ENCODE data around the gene TMC5. TPM values are rescaled to one million over a fixed set of nuclear protein-coding genes. Genes with fewer than 3 reads are reported as not detected.

The TMC5 gene
- total and polyA plus RNA-seq, 12 donors: 0.20 to 3.7 (median 0.33) TPM; not detected in 8

GRCh38 chr16:19443659-19444058, 26.0 kb downstream of the TMC5 start:
- no peaks in the 10 kb centered on the region for H3K36me3 ChIP-seq (replicated peaks in 1 of 2)
- TF ChIP-seq, protein P1, sequence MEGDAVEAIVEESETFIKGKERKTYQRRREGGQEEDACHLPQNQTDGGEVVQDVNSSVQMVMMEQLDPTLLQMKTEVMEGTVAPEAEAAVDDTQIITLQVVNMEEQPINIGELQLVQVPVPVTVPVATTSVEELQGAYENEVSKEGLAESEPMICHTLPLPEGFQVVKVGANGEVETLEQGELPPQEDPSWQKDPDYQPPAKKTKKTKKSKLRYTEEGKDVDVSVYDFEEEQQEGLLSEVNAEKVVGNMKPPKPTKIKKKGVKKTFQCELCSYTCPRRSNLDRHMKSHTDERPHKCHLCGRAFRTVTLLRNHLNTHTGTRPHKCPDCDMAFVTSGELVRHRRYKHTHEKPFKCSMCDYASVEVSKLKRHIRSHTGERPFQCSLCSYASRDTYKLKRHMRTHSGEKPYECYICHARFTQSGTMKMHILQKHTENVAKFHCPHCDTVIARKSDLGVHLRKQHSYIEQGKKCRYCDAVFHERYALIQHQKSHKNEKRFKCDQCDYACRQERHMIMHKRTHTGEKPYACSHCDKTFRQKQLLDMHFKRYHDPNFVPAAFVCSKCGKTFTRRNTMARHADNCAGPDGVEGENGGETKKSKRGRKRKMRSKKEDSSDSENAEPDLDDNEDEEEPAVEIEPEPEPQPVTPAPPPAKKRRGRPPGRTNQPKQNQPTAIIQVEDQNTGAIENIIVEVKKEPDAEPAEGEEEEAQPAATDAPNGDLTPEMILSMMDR (IDR thresholded peaks at IDR 0.05): no peak
- TF ChIP-seq POLR2A (IDR thresholded peaks at IDR 0.05): no peak
- 40 to 62% (median 49%) methylated on average over 1 of the region's 1 CpG for WGBS, 4 donors
- no peak for DNase-seq
- intact Hi-C loops (cut with DNase I): no loop called here
- H3K9me3 ChIP-seq (replicated peaks in 1 of 3): no peaks in the 10 kb centered on the region
- H3K4me3 ChIP-seq: no peak overlapping the region
- no peak overlapping the region for H3K27ac ChIP-seq
- H3K4me1 ChIP-seq (replicated peaks in 1 of 2): no peaks in the 10 kb centered on the region
- H3K27me3 ChIP-seq: no peaks in the 10 kb centered on the region

DNA sequence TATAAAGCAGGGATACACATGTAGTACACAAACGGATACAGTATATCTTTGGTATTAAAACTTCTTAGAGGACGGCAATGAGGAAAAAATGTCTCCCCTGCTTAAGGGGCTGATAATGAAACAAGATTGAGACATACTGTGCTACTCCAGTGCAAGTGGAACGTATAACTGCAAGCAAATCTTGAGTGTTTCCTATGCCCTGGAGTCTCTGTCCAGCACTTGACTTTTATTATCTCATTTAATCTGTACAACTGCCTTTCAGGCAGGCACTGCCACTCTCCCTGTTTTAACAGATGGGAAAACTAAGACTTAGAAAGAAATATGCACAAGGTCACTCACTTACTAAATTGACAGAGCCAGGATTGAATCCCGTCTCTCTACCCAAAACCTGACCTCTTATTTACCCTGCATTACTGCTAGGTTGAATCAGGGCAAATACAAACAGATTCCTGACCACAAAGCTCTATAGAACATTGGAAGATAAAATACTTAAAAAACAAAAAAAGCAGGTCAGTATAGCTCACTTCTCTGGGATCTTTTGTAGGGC, 28.7 kb downstream of the TMC5 start:
- DNase-seq: no peak
- 61 to 67% (median 65%) methylated on average over 4 of the region's 4 CpGs for WGBS, 4 donors
- no peaks in the 10 kb centered on the region for H3K27me3 ChIP-seq
- no peaks in the 10 kb centered on the region for H3K9me3 ChIP-seq (replicated peaks in 1 of 3)
- H3K4me1 ChIP-seq (replicated peaks in 1 of 2): no peaks in the 10 kb centered on the region
- no peak overlapping the region for H3K4me3 ChIP-seq
- TF ChIP-seq POLR2A (IDR thresholded peaks at IDR 0.05): no peak
- TF ChIP-seq, protein P1 (IDR thresholded peaks at IDR 0.05): no peak
- no peaks in the 10 kb centered on the region for H3K36me3 ChIP-seq (replicated peaks in 1 of 2)
- intact Hi-C loops (cut with DNase I): no loop called here
- H3K27ac ChIP-seq: no peak overlapping the region

DNA sequence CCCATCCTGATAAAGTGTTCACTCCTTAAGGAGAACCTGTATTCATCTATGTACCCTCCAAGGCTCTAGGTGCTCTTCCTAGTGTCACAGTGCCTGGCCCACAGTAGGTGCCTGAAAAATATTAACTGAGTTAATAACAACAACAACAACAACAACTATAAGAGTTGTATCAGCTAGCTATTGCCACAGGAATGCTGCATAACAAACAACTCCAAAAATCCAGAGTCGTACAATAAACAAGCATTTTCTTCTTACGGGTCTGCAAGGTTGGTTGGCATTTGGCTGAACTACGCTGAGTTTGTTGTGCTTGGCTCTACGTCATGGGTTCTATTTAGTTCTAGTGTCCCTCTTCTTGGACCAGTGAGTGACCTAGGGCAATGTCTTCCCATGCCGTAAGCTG, 29.2 kb downstream of the TMC5 start:
- H3K27me3 ChIP-seq: no peaks in the 10 kb centered on the region
- H3K27ac ChIP-seq: no peak overlapping the region
- no peak for DNase-seq
- TF ChIP-seq, protein P1 (IDR thresholded peaks at IDR 0.05): no peak
- no peak for TF ChIP-seq POLR2A (IDR thresholded peaks at IDR 0.05)
- H3K4me3 ChIP-seq: no peak overlapping the region
- intact Hi-C loops (cut with DNase I): no loop called here
- H3K36me3 ChIP-seq (replicated peaks in 1 of 2): no peaks in the 10 kb centered on the region
- H3K4me1 ChIP-seq (replicated peaks in 1 of 2): no peaks in the 10 kb centered on the region
- no peaks in the 10 kb centered on the region for H3K9me3 ChIP-seq (replicated peaks in 1 of 3)
- 86 to 93% (median 90%) methylated on average over 5 of the region's 5 CpGs for WGBS, 4 donors

GRCh38 chr16:19450186-19450585, 32.5 kb downstream of the TMC5 start:
- no peaks in the 10 kb centered on the region for H3K4me1 ChIP-seq (replicated peaks in 1 of 2)
- no peak overlapping the region for H3K4me3 ChIP-seq
- no peaks in the 10 kb centered on the region for H3K36me3 ChIP-seq (replicated peaks in 1 of 2)
- no peaks in the 10 kb centered on the region for H3K27me3 ChIP-seq
- no peaks in the 10 kb centered on the region for H3K9me3 ChIP-seq (replicated peaks in 1 of 3)
- TF ChIP-seq, protein P1 (IDR thresholded peaks at IDR 0.05): no peak
- TF ChIP-seq POLR2A (IDR thresholded peaks at IDR 0.05): no peak
- 59 to 84% (median 67%) methylated on average over 3 of the region's 3 CpGs for WGBS, 4 donors
- DNase-seq: no peak
- no peak overlapping the region for H3K27ac ChIP-seq
- intact Hi-C loops (cut with DNase I): no loop called here
